Ishikawa (cell line): ENCODE data around the gene FOXL2.

Source experiments
- CEBPB ChIP-seq: IDR thresholded peaks from 2 replicates; pipeline ENCODE4 v1.6.1; 2012
- CREB1 ChIP-seq: IDR thresholded peaks from 2 replicates; pipeline ENCODE4 v1.6.1; 2012; ENCODE audit warnings: low read depth
- EP300 ChIP-seq: IDR thresholded peaks from 2 replicates; pipeline ENCODE4 v1.6.1; 2012; ENCODE audit warnings: borderline replicate concordance
- FOXM1 ChIP-seq: IDR thresholded peaks from 2 replicates; pipeline ENCODE4 v1.6.1; 2012; ENCODE audit warnings: low read depth, borderline replicate concordance
- NFIC ChIP-seq: IDR thresholded peaks from 2 replicates; pipeline ENCODE4 v1.6.1; 2012
- RAD21 ChIP-seq: IDR thresholded peaks from 2 replicates; pipeline ENCODE4 v1.6.1; 2012; ENCODE audit warnings: low read depth
- TEAD4 ChIP-seq: IDR thresholded peaks from 2 replicates; pipeline ENCODE4 v1.6.1; 2012

GRCh38 chr3:138950006-138950644, 3.2 kb upstream of the FOXL2 start:
- TF ChIP-seq CEBPB: no peak
- no peak for TF ChIP-seq NFIC
- TF ChIP-seq EP300: no peak
- TF ChIP-seq TEAD4: no peak
- no peak for TF ChIP-seq RAD21
- no peak for TF ChIP-seq FOXM1
- no peak for TF ChIP-seq CREB1
